Testis (tissue), 2 donors: Measurements from ENCODE around the gene METTL16.

Experiments
- CTCF ChIP-seq, 3 experiments: fragments of 450-650 bp in 2 of 3; fragments of 200-600 bp in 1 of 3; sonication (generic) in 1 of 3; IDR thresholded peaks; one replicate each; pipeline ENCODE4 v1.5.1; 2016 to 2019; ENCODE audit warnings: antibody characterized with exemption in 3 of 3, mild to moderate bottlenecking in 2 of 3, moderate library complexity in 1 of 3
- POLR2A ChIP-seq: fragments of 450-650 bp; IDR thresholded peaks from one replicate; pipeline ENCODE4 v1.6.1; 2017; ENCODE audit warnings: antibody characterized with exemption, mild to moderate bottlenecking, moderate library complexity

- TF ChIP-seq CTCF (IDR thresholded peaks at IDR 0.05) (no peak), POLR2A (no peak)
Measured at GRCh38 chr17:2405247-2405926, 106.3 kb downstream of the METTL16 start.
